WTC11 (cell line): ENCODE data around the gene PHF12. TPM values are rescaled to one million over a fixed set of nuclear protein-coding genes. Genes with fewer than 3 reads are reported as not detected.

Experiments
- ATAC-seq: fragments of 200-7000 bp; cut with Tn5 transposase; 2 replicates; pipeline ENCODE4 v1.10.0; 2021; ENCODE audit warnings: mild to moderate bottlenecking, moderate library complexity
- CTCF ChIA-PET: fragments of 300-600 bp; sonication (Branson Sonifier 250); formaldehyde crosslinking; loops from one replicate; lab custom pipeline; 2021; ENCODE audit warnings: antibody characterized with exemption; lab: Charles Lee
- POLR2A ChIA-PET: fragments of 350-600 bp; sonication (Branson Sonifier 250); formaldehyde crosslinking; loops from one replicate; lab custom pipeline; 2021; ENCODE audit warnings: antibody characterized with exemption; lab: Charles Lee
- DNase-seq: peaks from one replicate; pipeline ENCODE4 v3.0.0; 2021; ENCODE audit warnings: low spot score
- H3K27ac Mint-ChIP-seq: 2 replicates; pipeline ENCODE4 v1.8.0; 2021; ENCODE audit warnings: mixed read lengths
- H3K27me3 Mint-ChIP-seq: 2 replicates; pipeline ENCODE4 v1.8.0; 2021; ENCODE audit warnings: low read depth, mild to moderate bottlenecking, moderate library complexity, mixed read lengths
- H3K36me3 Mint-ChIP-seq: 2 replicates; pipeline ENCODE4 v1.8.0; 2021; ENCODE audit warnings: mixed read lengths
- H3K4me1 Mint-ChIP-seq: 2 replicates; pipeline ENCODE4 v1.8.0; 2022; ENCODE audit warnings: mixed read lengths
- H3K4me3 Mint-ChIP-seq: 2 replicates; pipeline ENCODE4 v1.8.0; 2021; ENCODE audit warnings: mild to moderate bottlenecking, moderate library complexity, mixed read lengths
- H3K9me3 Mint-ChIP-seq: 2 replicates; pipeline ENCODE4 v1.8.0; 2021; ENCODE audit warnings: mixed read lengths
- CBFB ChIP-seq: sonication (generic); formaldehyde crosslinking; IDR thresholded peaks from 2 replicates; pipeline ENCODE4 v1.8.1; 2022; ENCODE audit warnings: mild to moderate bottlenecking, low read depth, missing genetic modification reagents
- EMX1 ChIP-seq: fragments of 250-450 bp; sonication (Bioruptor Pico); IDR thresholded peaks from 2 replicates; pipeline ENCODE4 v1.8.0; 2021; ENCODE audit warnings: mild to moderate bottlenecking
- ERG ChIP-seq: fragments of 250-450 bp; sonication (Bioruptor Pico); IDR thresholded peaks from 2 replicates; pipeline ENCODE4 v1.8.0; 2021; ENCODE audit warnings: mild to moderate bottlenecking
- FOXP1 ChIP-seq: sonication (generic); formaldehyde crosslinking; IDR thresholded peaks from 2 replicates; pipeline ENCODE4 v1.8.0; 2022; ENCODE audit warnings: missing genetic modification reagents, mild to moderate bottlenecking, moderate library complexity, borderline replicate concordance
- GTF2I ChIP-seq: fragments of 250-450 bp; sonication (Bioruptor Pico); conservative IDR thresholded peaks from 2 replicates; pipeline ENCODE4 v1.4.0; 2021; ENCODE audit warnings: mild to moderate bottlenecking
- HMGA2 ChIP-seq: fragments of 250-450 bp; sonication (Bioruptor Pico); IDR thresholded peaks from 2 replicates; pipeline ENCODE4 v1.4.0; 2021; ENCODE audit warnings: mild to moderate bottlenecking, moderate library complexity
- IRF1 ChIP-seq: sonication (generic); formaldehyde crosslinking; IDR thresholded peaks from 2 replicates; pipeline ENCODE4 v1.8.0; 2023; ENCODE audit warnings: missing genetic modification reagents
- MLX ChIP-seq: sonication (generic); formaldehyde crosslinking; IDR thresholded peaks from 2 replicates; pipeline ENCODE4 v1.8.1; 2023; ENCODE audit warnings: mild to moderate bottlenecking, missing genetic modification reagents, moderate library complexity
- MYBL2 ChIP-seq: sonication (generic); formaldehyde crosslinking; IDR thresholded peaks from 2 replicates; pipeline ENCODE4 v1.8.1; 2023; ENCODE audit warnings: mild to moderate bottlenecking, moderate library complexity, missing genetic modification reagents
- NFATC4 ChIP-seq: fragments of 250-450 bp; sonication (Bioruptor Pico); IDR thresholded peaks from 2 replicates; pipeline ENCODE4 v1.9.0; 2021; ENCODE audit warnings: mild to moderate bottlenecking
- NFE2L1 ChIP-seq: sonication (generic); formaldehyde crosslinking; IDR thresholded peaks from 2 replicates; pipeline ENCODE4 v1.8.1; 2023; ENCODE audit warnings: missing genetic modification reagents
- PRRX2 ChIP-seq: fragments of 250-450 bp; sonication (Bioruptor Pico); IDR thresholded peaks from 2 replicates; pipeline ENCODE4 v1.8.0; 2021; ENCODE audit warnings: mild to moderate bottlenecking
- RELA ChIP-seq: sonication (generic); formaldehyde crosslinking; IDR thresholded peaks from 2 replicates; pipeline ENCODE4 v1.8.1; 2022; ENCODE audit warnings: missing genetic modification reagents, mild to moderate bottlenecking, borderline replicate concordance
- TEAD1 ChIP-seq: sonication (generic); formaldehyde crosslinking; IDR thresholded peaks from 2 replicates; pipeline ENCODE4 v1.8.0; 2022; ENCODE audit warnings: mild to moderate bottlenecking, missing genetic modification reagents
- TEAD4 ChIP-seq: sonication (generic); formaldehyde crosslinking; IDR thresholded peaks from 2 replicates; pipeline ENCODE4 v1.8.0; 2022; ENCODE audit warnings: mild to moderate bottlenecking, missing genetic modification reagents
- ZNF416 ChIP-seq: fragments of 250-450 bp; sonication (Bioruptor Pico); IDR thresholded peaks from 2 replicates; pipeline ENCODE4 v1.9.0; 2021; ENCODE audit warnings: mild to moderate bottlenecking, inconsistent platforms
- ZNF423 ChIP-seq: fragments of 250-450 bp; sonication (Bioruptor Pico); IDR thresholded peaks from 2 replicates; pipeline ENCODE4 v2.1.2; 2022; ENCODE audit warnings: mild to moderate bottlenecking, moderate library complexity
- ZNF671 ChIP-seq: fragments of 250-450 bp; sonication (Bioruptor Pico); IDR thresholded peaks from 2 replicates; pipeline ENCODE4 v1.8.0; 2021; ENCODE audit warnings: mild to moderate bottlenecking
- total RNA-seq: library from RNA; stranded (reverse); gene quantifications from 3 replicates; pipeline ENCODE4 v1.2.3, GENCODE V29; 2021
- TF ChIP-seq, protein P1 (sequence below): sonication (generic); formaldehyde crosslinking; IDR thresholded peaks from 2 replicates; pipeline ENCODE4 v1.8.0; 2022; ENCODE audit warnings: mild to moderate bottlenecking, missing genetic modification reagents
- TF ChIP-seq, protein P2 (sequence below): sonication (generic); formaldehyde crosslinking; IDR thresholded peaks from 2 replicates; pipeline ENCODE4 v1.8.1; 2023; ENCODE audit warnings: mild to moderate bottlenecking, missing genetic modification reagents
- TF ChIP-seq, protein P3 (sequence below): fragments of 250-450 bp; sonication (Bioruptor Pico); IDR thresholded peaks from 2 replicates; pipeline ENCODE4 v1.9.0; 2021; ENCODE audit warnings: mild to moderate bottlenecking, borderline replicate concordance
- TF ChIP-seq, protein P4 (sequence below): sonication (generic); formaldehyde crosslinking; conservative IDR thresholded peaks from 2 replicates; pipeline ENCODE4 v1.8.1; 2022; ENCODE audit warnings: mild to moderate bottlenecking, missing genetic modification reagents
- TF ChIP-seq, protein P5 (sequence below): sonication (generic); formaldehyde crosslinking; IDR thresholded peaks from 2 replicates; pipeline ENCODE4 v1.8.1; 2023; ENCODE audit warnings: mild to moderate bottlenecking, missing genetic modification reagents, borderline replicate concordance

PHF12 gene
- total RNA-seq, 1 experiment from 2014 or later = 69.8 TPM

DNA sequence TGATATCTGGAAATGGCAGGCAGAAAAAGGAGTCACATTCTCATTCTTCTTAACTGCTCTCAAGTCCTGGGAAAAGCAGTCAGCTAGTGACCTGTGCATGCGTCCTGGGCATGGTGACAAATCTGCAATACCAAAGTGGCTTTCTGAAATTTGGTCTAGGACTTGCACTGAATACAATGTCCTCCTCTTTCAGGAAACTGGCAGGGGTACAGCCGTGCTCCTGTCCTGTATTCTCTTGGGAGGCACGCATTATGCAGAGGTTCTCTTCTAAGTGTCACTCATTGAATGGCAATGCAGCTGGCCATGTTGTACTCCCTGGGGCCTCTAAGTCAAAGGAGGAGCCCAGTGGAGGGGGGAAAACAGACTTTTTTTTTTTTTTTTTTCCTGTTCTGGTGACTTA lies 10.6 kb downstream of the PHF12 start (continued):
- TF ChIP-seq FOXP1 (no peak), MLX (CRISPR knock-in tag) (no peak), ZNF423 (no peak)
- TF ChIP-seq, protein P1, sequence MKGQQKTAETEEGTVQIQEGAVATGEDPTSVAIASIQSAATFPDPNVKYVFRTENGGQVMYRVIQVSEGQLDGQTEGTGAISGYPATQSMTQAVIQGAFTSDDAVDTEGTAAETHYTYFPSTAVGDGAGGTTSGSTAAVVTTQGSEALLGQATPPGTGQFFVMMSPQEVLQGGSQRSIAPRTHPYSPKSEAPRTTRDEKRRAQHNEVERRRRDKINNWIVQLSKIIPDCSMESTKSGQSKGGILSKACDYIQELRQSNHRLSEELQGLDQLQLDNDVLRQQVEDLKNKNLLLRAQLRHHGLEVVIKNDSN (CRISPR knock-in tag) = no peak
- TF ChIP-seq, protein P2, sequence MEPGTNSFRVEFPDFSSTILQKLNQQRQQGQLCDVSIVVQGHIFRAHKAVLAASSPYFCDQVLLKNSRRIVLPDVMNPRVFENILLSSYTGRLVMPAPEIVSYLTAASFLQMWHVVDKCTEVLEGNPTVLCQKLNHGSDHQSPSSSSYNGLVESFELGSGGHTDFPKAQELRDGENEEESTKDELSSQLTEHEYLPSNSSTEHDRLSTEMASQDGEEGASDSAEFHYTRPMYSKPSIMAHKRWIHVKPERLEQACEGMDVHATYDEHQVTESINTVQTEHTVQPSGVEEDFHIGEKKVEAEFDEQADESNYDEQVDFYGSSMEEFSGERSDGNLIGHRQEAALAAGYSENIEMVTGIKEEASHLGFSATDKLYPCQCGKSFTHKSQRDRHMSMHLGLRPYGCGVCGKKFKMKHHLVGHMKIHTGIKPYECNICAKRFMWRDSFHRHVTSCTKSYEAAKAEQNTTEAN (CRISPR knock-in tag) = no peak

GRCh38 chr17:28940142-28940541 lies 11.2 kb downstream of the PHF12 start:
- H3K27me3 Mint-ChIP-seq = no peaks in the 10 kb centered on the region
- no peak for ATAC-seq
- no peak overlapping the region for H3K4me3 Mint-ChIP-seq
- H3K4me1 Mint-ChIP-seq = peaks cover 58% of the 10 kb centered on the region
- no peak for DNase-seq
- peaks cover 25% of the 10 kb centered on the region for H3K36me3 Mint-ChIP-seq
- no peak for TF ChIP-seq ZNF671 (CRISPR knock-in tag)
- TF ChIP-seq IRF1 (CRISPR knock-in tag) = no peak
- TF ChIP-seq, protein P3, sequence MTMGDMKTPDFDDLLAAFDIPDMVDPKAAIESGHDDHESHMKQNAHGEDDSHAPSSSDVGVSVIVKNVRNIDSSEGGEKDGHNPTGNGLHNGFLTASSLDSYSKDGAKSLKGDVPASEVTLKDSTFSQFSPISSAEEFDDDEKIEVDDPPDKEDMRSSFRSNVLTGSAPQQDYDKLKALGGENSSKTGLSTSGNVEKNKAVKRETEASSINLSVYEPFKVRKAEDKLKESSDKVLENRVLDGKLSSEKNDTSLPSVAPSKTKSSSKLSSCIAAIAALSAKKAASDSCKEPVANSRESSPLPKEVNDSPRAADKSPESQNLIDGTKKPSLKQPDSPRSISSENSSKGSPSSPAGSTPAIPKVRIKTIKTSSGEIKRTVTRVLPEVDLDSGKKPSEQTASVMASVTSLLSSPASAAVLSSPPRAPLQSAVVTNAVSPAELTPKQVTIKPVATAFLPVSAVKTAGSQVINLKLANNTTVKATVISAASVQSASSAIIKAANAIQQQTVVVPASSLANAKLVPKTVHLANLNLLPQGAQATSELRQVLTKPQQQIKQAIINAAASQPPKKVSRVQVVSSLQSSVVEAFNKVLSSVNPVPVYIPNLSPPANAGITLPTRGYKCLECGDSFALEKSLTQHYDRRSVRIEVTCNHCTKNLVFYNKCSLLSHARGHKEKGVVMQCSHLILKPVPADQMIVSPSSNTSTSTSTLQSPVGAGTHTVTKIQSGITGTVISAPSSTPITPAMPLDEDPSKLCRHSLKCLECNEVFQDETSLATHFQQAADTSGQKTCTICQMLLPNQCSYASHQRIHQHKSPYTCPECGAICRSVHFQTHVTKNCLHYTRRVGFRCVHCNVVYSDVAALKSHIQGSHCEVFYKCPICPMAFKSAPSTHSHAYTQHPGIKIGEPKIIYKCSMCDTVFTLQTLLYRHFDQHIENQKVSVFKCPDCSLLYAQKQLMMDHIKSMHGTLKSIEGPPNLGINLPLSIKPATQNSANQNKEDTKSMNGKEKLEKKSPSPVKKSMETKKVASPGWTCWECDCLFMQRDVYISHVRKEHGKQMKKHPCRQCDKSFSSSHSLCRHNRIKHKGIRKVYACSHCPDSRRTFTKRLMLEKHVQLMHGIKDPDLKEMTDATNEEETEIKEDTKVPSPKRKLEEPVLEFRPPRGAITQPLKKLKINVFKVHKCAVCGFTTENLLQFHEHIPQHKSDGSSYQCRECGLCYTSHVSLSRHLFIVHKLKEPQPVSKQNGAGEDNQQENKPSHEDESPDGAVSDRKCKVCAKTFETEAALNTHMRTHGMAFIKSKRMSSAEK (CRISPR knock-in tag) = no peak
- TF ChIP-seq RELA (CRISPR knock-in tag) = no peak
- no peak for TF ChIP-seq MLX (CRISPR knock-in tag)
- no peak for TF ChIP-seq TEAD4 (CRISPR knock-in tag)
- TF ChIP-seq MYBL2 (CRISPR knock-in tag) = no peak
- TF ChIP-seq TEAD1 = no peak
- TF ChIP-seq, protein P4, sequence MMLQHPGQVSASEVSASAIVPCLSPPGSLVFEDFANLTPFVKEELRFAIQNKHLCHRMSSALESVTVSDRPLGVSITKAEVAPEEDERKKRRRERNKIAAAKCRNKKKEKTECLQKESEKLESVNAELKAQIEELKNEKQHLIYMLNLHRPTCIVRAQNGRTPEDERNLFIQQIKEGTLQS = no peak
- TF ChIP-seq, protein P5, sequence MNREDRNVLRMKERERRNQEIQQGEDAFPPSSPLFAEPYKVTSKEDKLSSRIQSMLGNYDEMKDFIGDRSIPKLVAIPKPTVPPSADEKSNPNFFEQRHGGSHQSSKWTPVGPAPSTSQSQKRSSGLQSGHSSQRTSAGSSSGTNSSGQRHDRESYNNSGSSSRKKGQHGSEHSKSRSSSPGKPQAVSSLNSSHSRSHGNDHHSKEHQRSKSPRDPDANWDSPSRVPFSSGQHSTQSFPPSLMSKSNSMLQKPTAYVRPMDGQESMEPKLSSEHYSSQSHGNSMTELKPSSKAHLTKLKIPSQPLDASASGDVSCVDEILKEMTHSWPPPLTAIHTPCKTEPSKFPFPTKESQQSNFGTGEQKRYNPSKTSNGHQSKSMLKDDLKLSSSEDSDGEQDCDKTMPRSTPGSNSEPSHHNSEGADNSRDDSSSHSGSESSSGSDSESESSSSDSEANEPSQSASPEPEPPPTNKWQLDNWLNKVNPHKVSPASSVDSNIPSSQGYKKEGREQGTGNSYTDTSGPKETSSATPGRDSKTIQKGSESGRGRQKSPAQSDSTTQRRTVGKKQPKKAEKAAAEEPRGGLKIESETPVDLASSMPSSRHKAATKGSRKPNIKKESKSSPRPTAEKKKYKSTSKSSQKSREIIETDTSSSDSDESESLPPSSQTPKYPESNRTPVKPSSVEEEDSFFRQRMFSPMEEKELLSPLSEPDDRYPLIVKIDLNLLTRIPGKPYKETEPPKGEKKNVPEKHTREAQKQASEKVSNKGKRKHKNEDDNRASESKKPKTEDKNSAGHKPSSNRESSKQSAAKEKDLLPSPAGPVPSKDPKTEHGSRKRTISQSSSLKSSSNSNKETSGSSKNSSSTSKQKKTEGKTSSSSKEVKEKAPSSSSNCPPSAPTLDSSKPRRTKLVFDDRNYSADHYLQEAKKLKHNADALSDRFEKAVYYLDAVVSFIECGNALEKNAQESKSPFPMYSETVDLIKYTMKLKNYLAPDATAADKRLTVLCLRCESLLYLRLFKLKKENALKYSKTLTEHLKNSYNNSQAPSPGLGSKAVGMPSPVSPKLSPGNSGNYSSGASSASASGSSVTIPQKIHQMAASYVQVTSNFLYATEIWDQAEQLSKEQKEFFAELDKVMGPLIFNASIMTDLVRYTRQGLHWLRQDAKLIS (CRISPR knock-in tag) = no peak
- no peak for TF ChIP-seq NFATC4 (CRISPR knock-in tag)
- no peak for TF ChIP-seq EMX1 (CRISPR knock-in tag)
- no peak for TF ChIP-seq PRRX2
- TF ChIP-seq GTF2I (CRISPR knock-in tag) = no peak
- TF ChIP-seq ZNF416 = no peak
- no peak for TF ChIP-seq NFE2L1
- TF ChIP-seq ERG (CRISPR knock-in tag) = no peak
- no peak for TF ChIP-seq HMGA2
- TF ChIP-seq CBFB (CRISPR knock-in tag) = no peak
- peak overlapping the region; percentile 67 for H3K27ac Mint-ChIP-seq
- ChIA-PET CTCF (interaction anchor here (0.9 to 2.2 kb wide), 5 partner anchors 10 to 177 kb away, joined by 3 to 11 read pairs (median 4); partner anchors contain the start of gene PHF12), POLR2A (interaction anchor here (1.2 kb wide), 1 partner anchor 12 kb away, joined by 3 read pairs; no protein-coding TSS in a partner anchor)
- H3K9me3 Mint-ChIP-seq = no peaks in the 10 kb centered on the region
